Smooth muscle cell (in vitro differentiated cells): ENCODE measurements around the gene ARHGAP44. TPM values are rescaled to one million over a fixed set of nuclear protein-coding genes. Genes with fewer than 3 reads are reported as not detected.

Experiments
- DNase-seq: peaks from one replicate; lab custom pipeline; 2025; ENCODE audit not compliant: unreplicated experiment; lab: John Stamatoyannopoulos, UW
- H2AFZ ChIP-seq: fragments of 200-600 bp; sonication (generic); 2 replicates; pipeline ENCODE4 v1.6.0; 2016; ENCODE audit warnings: antibody characterized with exemption, low read depth, mild to moderate bottlenecking
- H3F3A ChIP-seq: fragments of 200-600 bp; sonication (generic); 2 replicates; pipeline ENCODE4 v1.6.0; 2017; ENCODE audit warnings: antibody characterized with exemption, low read depth
- H3K27ac ChIP-seq: fragments of 200-600 bp; sonication (generic); 2 replicates; pipeline ENCODE4 v1.5.1; 2016; ENCODE audit warnings: low read depth, mild to moderate bottlenecking
- H3K27me3 ChIP-seq: fragments of 200-600 bp; sonication (generic); 2 replicates; pipeline ENCODE4 v1.6.1; 2016; ENCODE audit warnings: low read depth, mild to moderate bottlenecking
- H3K36me3 ChIP-seq: fragments of 200-600 bp; sonication (generic); 2 replicates; pipeline ENCODE4 v1.5.1; 2016; ENCODE audit warnings: low read depth
- H3K4me1 ChIP-seq: fragments of 200-600 bp; sonication (generic); 2 replicates; pipeline ENCODE4 v1.5.1; 2016; ENCODE audit warnings: low read depth
- H3K4me2 ChIP-seq: fragments of 200-600 bp; sonication (generic); 2 replicates; pipeline ENCODE4 v1.6.0; 2016; ENCODE audit warnings: mild to moderate bottlenecking
- H3K4me3 ChIP-seq: fragments of 200-600 bp; sonication (generic); 2 replicates; pipeline ENCODE4 v1.5.1; 2016; ENCODE audit warnings: mild to moderate bottlenecking
- H3K79me2 ChIP-seq: fragments of 200-600 bp; sonication (generic); 2 replicates; pipeline ENCODE4 v1.6.0; 2016; ENCODE audit warnings: low read depth, mild to moderate bottlenecking
- H3K9ac ChIP-seq: fragments of 200-600 bp; sonication (generic); 2 replicates; pipeline ENCODE4 v1.6.0; 2016; ENCODE audit warnings: low read depth
- H3K9me3 ChIP-seq: fragments of 200-600 bp; sonication (generic); replicated peaks from 2 replicates; pipeline ENCODE4 v1.5.1; 2016; ENCODE audit warnings: low read depth
- H4K20me1 ChIP-seq: fragments of 200-600 bp; sonication (generic); 2 replicates; pipeline ENCODE4 v1.6.0; 2016; ENCODE audit warnings: low read depth
- CTCF ChIP-seq: fragments of 200-600 bp; sonication (generic); IDR thresholded peaks from 2 replicates; pipeline ENCODE4 v1.5.1; 2017; ENCODE audit warnings: borderline replicate concordance, mild to moderate bottlenecking, antibody characterized with exemption; ENCODE audit not compliant: insufficient read depth, poor library complexity, severe bottlenecking
- WGBS: methylation state at CpG from one replicate; pipeline ENCODE4 v1.1.7; 2016; ENCODE audit warnings: low lambda C conversion rate; 5-methylcytosine and 5-hydroxymethylcytosine counted together
- polyA plus RNA-seq: library from polyadenylated mRNA; unstranded; fragments of >200 nt; fragmentation: Nextera tagmentation; extraction: Ambion mirVana; gene quantifications from 2 replicates; pipeline ENCODE4 v1.2.1, GENCODE V29; 2016
- total RNA-seq: library from RNA; depleted of rRNA; stranded (reverse); fragments of >200 nt; gene quantifications from 2 replicates; pipeline ENCODE4 v1.2.3, GENCODE V29; 2014

The ARHGAP44 gene
- total and polyA plus RNA-seq, 2 experiments from 2014 or later = 1.3 to 2.0 TPM

GRCh38 chr17:12911239-12911638, 121.9 kb downstream of the ARHGAP44 start:
- no peak for TF ChIP-seq CTCF
- Histone ChIP-seq H3K4me3 (no peak overlapping the region), H3K27me3 (no peaks in the 10 kb centered on the region), H3K79me2 (no peaks in the 10 kb centered on the region), H3K4me1 (no peaks in the 10 kb centered on the region), H3F3A (no peaks in the 10 kb centered on the region), H4K20me1 (no peaks in the 10 kb centered on the region), H2AFZ (no peak overlapping the region), H3K4me2 (no peak overlapping the region), H3K36me3 (no peaks in the 10 kb centered on the region), H3K27ac (no peak overlapping the region), H3K9me3 (no peaks in the 10 kb centered on the region), H3K9ac (no peak overlapping the region)
- 60% methylated on average over 4 of the region's 4 CpGs for WGBS
- DNase-seq = no peak

GRCh38 chr17:12917399-12917798, 128.1 kb downstream of the ARHGAP44 start:
- no peak for DNase-seq
- TF ChIP-seq CTCF = no peak
- Histone ChIP-seq H3F3A (no peaks in the 10 kb centered on the region), H2AFZ (no peak overlapping the region), H4K20me1 (no peaks in the 10 kb centered on the region), H3K79me2 (no peaks in the 10 kb centered on the region), H3K27me3 (no peaks in the 10 kb centered on the region), H3K27ac (no peak overlapping the region), H3K9ac (no peak overlapping the region), H3K4me2 (no peak overlapping the region), H3K36me3 (no peaks in the 10 kb centered on the region), H3K9me3 (no peaks in the 10 kb centered on the region), H3K4me3 (no peak overlapping the region), H3K4me1 (no peaks in the 10 kb centered on the region)
- 94% methylated on average over 7 of the region's 7 CpGs for WGBS

- no peaks in the 10 kb centered on the region for H3K27me3 ChIP-seq
- H3K79me2 ChIP-seq = no peaks in the 10 kb centered on the region
- no peak for DNase-seq
- 81% methylated on average over 10 of the region's 10 CpGs for WGBS
- H2AFZ ChIP-seq = no peak overlapping the region
- no peaks in the 10 kb centered on the region for H3F3A ChIP-seq
- TF ChIP-seq CTCF = no peak
- no peak overlapping the region for H3K27ac ChIP-seq
- H3K4me1 ChIP-seq = no peaks in the 10 kb centered on the region
- H3K4me2 ChIP-seq = no peak overlapping the region
- H3K4me3 ChIP-seq = no peak overlapping the region
- no peaks in the 10 kb centered on the region for H3K36me3 ChIP-seq
- no peaks in the 10 kb centered on the region for H3K9me3 ChIP-seq
- no peaks in the 10 kb centered on the region for H4K20me1 ChIP-seq
- H3K9ac ChIP-seq = no peak overlapping the region
Observed at GRCh38 chr17:12918142-12918541, 128.8 kb downstream of the ARHGAP44 start.

- no peaks in the 10 kb centered on the region for H3K4me1 ChIP-seq
- no peaks in the 10 kb centered on the region for H3K27me3 ChIP-seq
- H3F3A ChIP-seq = no peaks in the 10 kb centered on the region
- H3K4me3 ChIP-seq = no peak overlapping the region
- no peak for TF ChIP-seq CTCF
- H3K79me2 ChIP-seq = no peaks in the 10 kb centered on the region
- no peak overlapping the region for H3K27ac ChIP-seq
- no peaks in the 10 kb centered on the region for H3K9me3 ChIP-seq
- no peak overlapping the region for H3K9ac ChIP-seq
- no peaks in the 10 kb centered on the region for H3K36me3 ChIP-seq
- H3K4me2 ChIP-seq = no peak overlapping the region
- 96% methylated on average over 4 of the region's 4 CpGs for WGBS
- DNase-seq = no peak
- H2AFZ ChIP-seq = no peak overlapping the region
- no peaks in the 10 kb centered on the region for H4K20me1 ChIP-seq
Observed at GRCh38 chr17:12922120-12922519, 132.8 kb downstream of the ARHGAP44 start.
